Astrocyte of the hippocampus (primary cell): Measurements from ENCODE around the gene FMO2.
A peak's percentile ranks its signal among the peaks of the same experiment; 100 is the strongest.

ENCODE experiments used
- DNase-seq: peaks from one replicate; pipeline ENCODE4 v3.0.0; 2011; ENCODE audit warnings: low read depth, low spot score

The FMO2 gene

DNA sequence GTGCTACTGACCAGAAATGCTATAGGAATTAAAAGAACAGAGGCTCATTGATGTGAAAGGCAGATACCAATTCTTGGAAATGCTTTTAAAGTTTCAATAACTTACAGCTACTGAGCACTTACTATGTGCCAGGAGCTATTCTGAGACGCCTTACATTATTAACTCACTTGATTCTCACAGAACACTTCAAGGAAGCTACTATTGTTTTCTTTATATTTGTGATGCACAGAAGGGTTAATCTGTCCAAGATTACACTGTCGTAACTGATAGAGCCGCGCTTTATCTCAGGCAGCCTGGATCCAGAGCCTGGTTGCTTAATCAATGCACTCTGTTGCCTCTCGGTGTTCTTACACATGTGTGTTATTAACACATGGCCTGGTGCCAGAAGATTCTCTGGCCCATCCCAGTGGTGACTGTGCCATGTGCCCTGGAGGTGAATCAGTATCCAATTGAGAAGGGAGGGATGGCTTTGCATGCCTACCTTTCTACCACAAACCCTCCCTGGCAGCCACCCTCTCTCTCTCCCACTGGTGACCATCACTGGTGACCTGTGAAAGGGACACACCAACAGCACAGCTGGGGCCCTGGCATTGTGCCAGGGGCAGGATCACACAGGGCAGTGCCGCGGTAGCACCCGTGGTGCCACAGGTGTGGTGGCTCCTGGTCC lies 72.0 kb downstream of the FMO2 start:
- DNase-seq, result no peak

DNA sequence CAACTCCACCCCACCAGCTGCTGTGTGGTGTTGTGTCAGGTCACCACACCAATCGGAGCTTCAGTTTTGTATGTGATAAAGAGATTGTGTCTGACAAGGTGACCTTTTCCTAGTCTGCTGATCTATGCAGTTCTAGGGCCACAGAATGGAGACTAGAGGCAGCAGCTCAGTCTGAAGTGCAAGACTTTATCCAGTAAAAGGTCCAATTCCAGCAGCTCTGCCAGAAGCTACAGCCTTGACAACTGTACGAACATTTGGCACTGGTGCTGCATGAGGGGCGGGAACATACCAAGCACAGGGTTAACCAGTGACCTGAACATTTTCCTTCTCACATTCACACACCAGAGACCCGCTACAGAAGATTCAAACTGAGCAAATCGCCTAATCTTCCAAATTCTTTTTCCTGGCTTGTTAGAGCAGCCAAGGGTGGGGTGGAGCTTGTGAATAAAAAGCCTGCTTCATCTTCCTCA lies 72.5 kb downstream of the FMO2 start:
- DNase-seq, result peak; percentile 41

DNA sequence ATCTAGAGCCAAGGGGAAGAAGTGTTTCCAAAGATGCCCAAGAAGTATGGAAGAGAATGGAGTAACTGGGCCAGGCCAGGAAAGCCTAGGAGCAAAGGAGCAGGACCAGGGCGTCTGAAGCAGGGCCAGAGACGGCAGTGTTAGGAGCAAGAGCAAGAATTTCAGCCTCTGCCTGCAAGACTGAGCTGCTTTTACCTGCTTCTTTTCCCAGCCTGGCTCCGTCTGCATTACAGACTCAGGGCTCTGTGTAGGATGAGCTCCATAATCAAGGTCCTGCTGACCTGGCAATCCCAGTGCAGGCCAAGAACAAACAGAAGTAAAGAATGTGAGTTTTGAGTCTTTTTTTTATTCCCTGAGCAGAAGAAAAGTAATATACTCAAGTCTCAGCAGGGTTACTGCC lies 73.3 kb downstream of the FMO2 start:
- peak; percentile 10 for DNase-seq

DNA sequence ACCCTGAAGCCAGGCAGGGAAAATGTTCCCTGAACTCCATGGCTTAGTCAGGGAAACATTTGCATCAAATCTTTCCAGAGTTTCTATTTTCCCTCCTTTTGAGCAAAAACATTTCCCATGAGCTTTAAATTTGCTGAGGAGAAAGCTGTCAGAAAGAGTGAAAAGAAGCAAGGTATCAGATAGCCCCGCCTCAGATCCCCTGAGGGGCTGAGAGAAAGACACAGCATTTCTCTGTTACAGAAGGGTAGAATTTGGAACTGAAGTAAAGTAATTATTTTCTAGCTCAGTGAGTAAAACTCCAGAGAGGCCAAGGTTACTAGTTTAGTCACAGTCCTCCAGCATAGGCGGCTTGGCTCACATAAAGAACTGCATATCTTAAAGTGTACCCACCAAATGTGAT lies 73.8 kb downstream of the FMO2 start:
- peak; percentile 47 for DNase-seq
